NOMO-1 treated with DMSO at 0.1 percent for 48 hours (cell line): ENCODE measurements around the gene MTCH1.

ENCODE experiments used
- DNase-seq: peaks from one replicate; lab custom pipeline; 2025; ENCODE audit not compliant: unreplicated experiment; lab: John Stamatoyannopoulos, UW

MTCH1 gene, protein sequence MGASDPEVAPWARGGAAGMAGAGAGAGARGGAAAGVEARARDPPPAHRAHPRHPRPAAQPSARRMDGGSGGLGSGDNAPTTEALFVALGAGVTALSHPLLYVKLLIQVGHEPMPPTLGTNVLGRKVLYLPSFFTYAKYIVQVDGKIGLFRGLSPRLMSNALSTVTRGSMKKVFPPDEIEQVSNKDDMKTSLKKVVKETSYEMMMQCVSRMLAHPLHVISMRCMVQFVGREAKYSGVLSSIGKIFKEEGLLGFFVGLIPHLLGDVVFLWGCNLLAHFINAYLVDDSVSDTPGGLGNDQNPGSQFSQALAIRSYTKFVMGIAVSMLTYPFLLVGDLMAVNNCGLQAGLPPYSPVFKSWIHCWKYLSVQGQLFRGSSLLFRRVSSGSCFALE

DNA sequence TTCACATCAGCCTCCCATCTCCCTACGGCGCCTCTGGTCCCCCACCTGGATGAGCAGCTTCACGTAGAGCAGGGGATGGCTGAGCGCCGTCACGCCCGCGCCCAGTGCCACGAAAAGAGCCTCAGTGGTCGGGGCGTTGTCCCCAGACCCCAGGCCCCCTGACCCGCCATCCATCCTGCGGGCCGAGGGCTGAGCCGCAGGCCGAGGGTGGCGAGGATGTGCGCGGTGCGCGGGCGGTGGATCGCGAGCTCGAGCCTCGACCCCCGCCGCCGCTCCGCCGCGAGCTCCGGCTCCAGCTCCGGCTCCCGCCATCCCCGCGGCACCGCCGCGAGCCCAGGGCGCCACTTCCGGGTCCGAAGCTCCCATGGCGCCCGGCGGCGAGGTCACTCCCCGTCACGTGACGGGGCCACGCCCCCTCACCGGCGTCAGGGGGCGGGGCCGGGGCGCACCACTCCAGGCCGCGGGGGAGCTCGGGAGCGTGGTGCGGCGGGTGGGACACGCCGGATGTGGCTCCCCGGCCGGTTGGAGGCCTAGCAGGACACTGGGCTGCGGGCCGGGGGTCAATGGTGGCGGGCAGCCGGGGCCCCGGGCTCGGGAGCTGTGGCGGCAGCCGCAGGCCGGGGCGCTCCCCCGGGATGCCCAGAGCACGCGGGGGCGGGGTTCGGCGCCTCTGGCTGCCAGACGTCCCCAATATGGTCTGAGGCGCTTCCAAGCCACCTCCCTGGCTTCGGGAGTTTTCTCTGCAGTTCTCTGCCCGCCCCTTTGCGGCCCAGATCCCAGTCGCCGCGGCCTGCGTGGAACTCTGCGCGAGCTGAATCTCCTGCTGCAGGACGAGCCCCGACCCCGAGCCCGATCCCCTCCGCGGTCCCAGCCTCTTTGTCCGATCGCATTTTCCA is at the start of gene MTCH1:
Gene MTCH1 (minus strand): TSS at position 389 of the 896 bp plus-strand sequence. CDS start 23 bp downstream, at position 366.
- DNase-seq = peak; percentile 78

GRCh38 chr6:37033819-37034795 is 48.1 kb upstream of the MTCH1 start:
- DNase-seq = no peak

DNA sequence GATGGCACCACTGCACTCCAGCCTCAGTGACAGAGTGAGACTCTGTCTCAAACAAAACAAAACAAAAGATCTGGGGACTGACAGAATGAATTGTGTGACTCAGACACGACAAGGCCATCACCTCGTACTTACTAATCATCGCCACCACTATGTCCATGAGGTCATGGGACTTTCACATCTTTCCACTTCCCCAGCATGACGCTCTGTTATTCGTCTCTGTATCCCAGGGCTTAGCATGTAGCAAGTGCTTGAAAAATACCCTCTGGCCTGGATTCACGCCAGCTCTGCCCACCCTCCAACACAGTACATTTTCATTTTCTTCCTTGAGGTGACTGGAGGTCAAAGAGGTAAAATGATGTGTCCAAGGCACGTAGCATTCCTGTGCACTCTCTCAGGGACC is 47.3 kb upstream of the MTCH1 start:
- DNase-seq = no peak

GRCh38 chr6:37032239-37032638 is 46.2 kb upstream of the MTCH1 start:
- no peak for DNase-seq

DNA sequence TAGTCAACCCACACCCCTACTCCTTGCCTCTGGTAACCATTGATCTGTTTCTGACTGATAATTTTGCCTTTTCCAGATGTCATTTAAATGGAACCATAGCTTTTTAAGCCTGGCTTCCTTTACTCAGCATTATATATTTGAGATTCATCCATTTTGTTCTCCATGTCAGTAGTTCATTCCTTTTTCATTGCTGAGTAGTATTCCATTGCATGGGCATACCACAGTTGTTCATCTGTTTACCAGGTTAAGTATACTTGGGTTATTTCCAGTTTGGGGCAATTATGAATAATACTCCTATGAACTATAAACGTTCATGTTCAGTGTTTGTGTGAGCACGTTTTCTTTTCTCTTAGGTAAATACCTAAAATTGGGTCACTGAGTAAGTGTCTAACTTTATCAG is 44.6 kb upstream of the MTCH1 start:
- DNase-seq = no peak

- peak; percentile 87 for DNase-seq
Measured at GRCh38 chr6:37029249-37029971, 43.4 kb upstream of the MTCH1 start.

GRCh38 chr6:37027811-37028469 is 41.9 kb upstream of the MTCH1 start:
- no peak for DNase-seq

- DNase-seq = no peak
Measured at GRCh38 chr6:37027036-37027720, 41.2 kb upstream of the MTCH1 start.

GRCh38 chr6:37025621-37026466 is 39.8 kb upstream of the MTCH1 start:
- no peak for DNase-seq

- no peak for DNase-seq
Measured at GRCh38 chr6:37024656-37025337, 38.8 kb upstream of the MTCH1 start.

DNA sequence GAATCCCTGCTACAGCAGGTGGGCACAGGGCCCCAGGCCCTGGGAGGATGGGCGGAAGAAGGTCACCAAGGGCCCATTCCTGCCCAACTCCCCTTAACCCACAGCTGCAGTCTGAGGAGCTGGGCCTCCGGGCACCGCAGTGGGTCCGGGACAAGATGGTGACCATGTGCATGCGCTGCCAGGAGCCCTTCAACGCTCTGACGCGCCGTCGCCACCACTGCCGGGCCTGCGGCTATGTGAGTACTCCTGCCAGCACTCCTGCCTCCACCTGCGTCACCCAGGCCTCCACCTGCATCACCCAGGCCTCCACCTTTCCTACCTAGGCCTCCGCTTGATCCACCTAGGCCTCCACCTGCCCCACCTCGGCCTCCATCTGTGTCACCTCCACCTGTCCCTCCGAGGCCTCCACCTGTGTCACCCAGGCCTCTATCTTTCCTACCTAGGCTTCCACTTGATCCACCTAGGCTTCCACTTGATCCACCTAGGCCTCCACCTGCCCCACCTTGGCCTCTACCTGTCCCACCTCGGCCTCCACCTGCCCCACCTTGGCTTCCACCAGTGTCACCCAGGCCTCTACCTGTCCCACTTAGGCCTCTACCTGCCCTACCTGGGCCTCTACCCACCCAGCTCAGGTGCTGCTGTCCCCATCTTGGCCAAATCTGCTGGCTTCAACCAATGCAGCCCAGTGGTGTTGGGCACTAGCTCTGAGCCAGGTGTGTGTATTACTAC is 36.3 kb upstream of the MTCH1 start:
- DNase-seq = no peak

DNA sequence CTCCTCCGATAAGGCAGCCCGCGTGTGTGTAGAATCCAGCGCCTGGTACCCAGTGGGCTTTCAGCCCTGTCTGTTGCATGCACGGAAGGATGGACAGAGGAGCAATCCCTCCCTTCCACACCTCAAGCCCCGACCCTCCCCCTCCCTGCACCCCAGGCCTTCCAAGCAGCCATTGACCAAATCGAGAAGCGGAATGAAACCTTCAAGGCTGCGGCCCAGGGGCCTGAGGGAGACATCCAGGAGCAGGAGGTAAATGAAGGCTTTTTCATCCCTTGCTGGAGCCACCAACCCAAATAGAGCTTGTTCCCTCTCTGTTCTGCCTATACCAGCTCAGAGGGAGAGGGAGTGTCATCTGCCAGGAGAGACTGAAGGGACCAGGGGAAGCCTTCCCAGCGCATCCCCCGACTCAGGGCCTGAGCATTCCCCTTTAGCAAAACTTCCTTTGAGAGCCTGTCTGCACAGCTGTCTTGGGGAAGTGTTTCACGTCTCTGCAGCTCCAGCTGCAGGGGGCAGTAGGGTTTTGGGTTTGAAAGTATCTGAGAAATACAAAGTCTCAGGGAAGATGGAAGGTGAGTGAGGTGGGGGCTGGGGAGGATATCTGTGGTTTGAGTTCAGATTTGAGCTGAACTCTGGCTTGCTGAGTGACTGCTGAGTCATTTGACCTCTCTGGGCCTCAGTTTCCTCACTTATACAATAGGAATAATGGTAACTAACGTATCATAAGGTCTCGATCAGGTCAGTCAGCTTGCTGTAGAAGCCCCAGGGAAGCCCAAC is 35.5 kb upstream of the MTCH1 start:
- DNase-seq = no peak

GRCh38 chr6:37020812-37021211 is 34.8 kb upstream of the MTCH1 start:
- DNase-seq = no peak

- no peak for DNase-seq
Measured at GRCh38 chr6:37020381-37020780, 34.4 kb upstream of the MTCH1 start.

DNA sequence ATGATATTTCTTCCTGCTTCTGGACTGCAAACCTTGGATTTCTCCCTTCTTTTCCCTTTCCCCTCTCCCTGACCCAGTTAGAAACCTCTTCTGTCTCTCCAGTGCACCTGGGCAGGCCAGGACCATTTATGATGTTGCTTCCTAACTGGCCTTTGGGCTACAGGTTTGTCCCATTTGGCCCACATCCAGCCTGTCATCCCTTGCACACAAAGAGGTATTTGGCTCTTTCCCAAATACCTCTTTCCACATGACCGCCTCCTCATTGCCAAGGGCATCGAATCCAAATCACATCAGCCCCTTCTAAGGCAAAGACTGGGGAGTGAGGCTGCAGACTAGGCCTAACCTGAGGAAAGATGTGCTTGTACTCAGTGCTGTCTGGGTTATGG is 33.1 kb upstream of the MTCH1 start:
- DNase-seq = no peak
